HG03159 (cell line): ENCODE measurements around the gene RADX.

Source experiments
- ATAC-seq: cut with Tn5 transposase; IDR thresholded peaks from one replicate; pipeline ENCODE4 v1.9.1; 2021; ENCODE audit warnings: mild to moderate bottlenecking, moderate library complexity; ENCODE audit not compliant: unreplicated experiment

RADX gene

GRCh38 chrX:106684207-106684606 lies 72.4 kb downstream of the RADX start:
- ATAC-seq, result no peak

- ATAC-seq, result no peak
These were observed 80.8 kb downstream of the RADX start for GRCh38 chrX:106692425-106693065.

DNA sequence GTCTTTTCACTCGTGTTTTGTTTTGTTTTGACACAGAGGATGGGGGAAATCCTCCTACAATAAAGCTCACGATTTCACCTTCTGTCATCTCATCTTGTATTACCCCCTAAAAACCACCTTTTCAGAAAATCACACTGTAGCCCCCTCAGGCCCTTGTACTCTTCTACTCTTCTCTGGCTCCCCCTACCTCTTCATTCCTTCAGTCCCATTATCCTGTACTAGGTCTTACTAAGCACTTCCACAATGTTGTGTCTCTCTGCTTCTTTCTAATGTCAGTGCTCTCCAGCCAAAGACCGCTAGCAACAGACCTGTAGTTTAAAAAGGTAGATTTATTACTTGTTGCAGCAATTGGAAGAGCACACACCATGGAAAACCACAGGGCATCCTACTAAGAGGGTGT lies 84.7 kb downstream of the RADX start:
- no peak for ATAC-seq

DNA sequence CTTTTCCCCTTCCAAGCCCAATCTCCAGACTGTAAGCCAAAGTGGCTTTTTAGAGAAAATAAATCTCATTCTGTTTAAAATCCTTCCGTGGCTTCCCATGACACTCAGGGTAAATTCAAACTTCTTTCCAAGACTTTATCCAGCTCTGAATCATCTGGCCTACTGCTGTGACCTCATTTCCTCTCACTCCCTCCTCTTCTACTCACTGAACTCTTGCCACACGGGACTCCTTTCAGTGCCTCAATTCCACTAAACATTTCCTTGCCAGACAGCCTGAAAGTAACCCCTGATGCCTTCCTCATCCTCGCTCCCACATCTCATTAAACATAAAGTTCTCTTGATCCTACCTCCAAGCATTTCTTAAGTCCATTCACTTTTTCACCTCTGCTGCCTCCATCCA lies 86.9 kb downstream of the RADX start:
- ATAC-seq, result no peak

GRCh38 chrX:106702636-106703035 lies 90.9 kb downstream of the RADX start:
- no peak for ATAC-seq

DNA sequence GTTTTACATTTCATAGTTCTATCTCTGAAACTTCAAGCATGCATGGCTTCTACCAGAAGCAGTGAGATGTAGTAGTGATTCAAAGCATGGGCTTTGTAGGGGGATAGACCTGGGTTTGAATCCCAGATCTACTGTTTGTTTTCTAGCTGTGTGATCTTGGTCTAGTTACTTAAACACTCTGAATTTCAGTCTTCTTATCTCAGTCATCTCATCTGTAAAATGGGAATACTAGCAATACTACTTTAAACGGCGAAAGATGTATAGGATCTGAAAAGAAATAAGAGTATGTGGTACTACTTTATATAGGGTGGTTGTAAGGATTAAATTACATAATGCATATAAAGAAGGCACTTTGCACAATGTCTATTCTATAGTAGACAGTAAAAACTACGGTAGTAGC lies 94.7 kb downstream of the RADX start:
- ATAC-seq, result no peak

GRCh38 chrX:106707771-106708454 lies 96.1 kb downstream of the RADX start:
- no peak for ATAC-seq

DNA sequence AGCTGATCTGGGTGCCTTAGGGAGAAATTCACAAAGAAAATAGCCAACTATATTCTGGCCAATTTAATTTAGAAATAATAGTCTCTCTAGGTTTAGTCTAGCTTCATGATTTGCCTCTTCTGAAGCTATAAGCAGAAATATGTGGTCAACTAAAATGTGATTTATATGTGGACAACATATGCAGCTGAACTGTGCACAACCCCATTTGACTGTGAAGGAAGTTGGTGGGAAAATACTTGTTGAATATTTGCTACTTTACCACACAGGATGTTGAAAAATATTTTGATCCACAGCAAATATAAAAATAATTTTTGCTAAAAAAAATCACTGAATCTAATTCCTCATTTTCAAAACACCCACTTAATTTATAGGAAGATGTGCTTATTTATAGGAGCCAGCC lies 99.0 kb downstream of the RADX start:
- ATAC-seq, result no peak

DNA sequence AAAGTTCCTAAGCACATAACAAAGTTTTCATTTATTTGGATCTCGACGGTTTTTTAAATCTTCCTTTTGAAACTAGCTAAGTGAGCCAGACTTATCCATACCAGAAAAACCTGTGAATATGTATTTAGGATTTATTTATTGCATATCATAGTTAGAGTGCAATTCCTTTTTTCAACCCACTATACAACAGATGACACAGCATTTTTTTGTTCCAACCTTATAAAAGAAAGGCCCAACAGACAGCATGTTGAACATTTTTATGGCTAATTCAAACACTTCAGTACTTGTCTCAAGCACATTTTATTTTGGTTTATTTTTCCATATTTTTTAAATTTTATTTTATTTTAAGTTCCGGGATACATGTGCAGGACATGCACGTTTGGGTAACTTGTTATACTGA lies 99.6 kb downstream of the RADX start:
- ATAC-seq, result no peak

- ATAC-seq, result no peak
These were observed 104.2 kb downstream of the RADX start for GRCh38 chrX:106716004-106716403.

- ATAC-seq, result no peak
These were observed 104.7 kb downstream of the RADX start for GRCh38 chrX:106716463-106716862.

GRCh38 chrX:106718709-106719108 lies 106.9 kb downstream of the RADX start:
- no peak for ATAC-seq

DNA sequence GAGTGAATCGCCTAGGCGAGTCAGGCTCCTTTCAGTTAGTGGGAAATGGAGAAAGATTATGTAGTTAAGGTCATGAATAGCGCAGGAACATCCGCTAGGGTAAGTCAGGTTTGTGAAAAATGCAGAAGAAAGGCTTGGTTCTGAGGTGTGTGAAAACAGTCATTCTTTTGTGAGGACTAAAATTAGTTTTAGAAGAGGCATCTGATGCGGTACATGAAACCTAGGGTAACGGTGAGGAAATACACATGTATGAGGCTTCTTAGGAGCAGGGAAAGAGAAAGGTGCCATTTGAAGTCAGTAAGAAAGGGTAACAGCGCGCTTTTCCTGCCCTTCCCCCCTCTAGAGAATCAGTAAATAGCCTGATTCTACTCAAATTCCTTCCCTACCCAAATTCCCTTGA lies 114.2 kb downstream of the RADX start:
- ATAC-seq, result no peak

GRCh38 chrX:106726485-106727437 lies 115.0 kb downstream of the RADX start, which contains the start of gene RNF128:
RNF128 (plus strand) TSS chrX:106726701; CDS start chrX:106726914, 213 bp downstream.
- ATAC-seq, result no peak

DNA sequence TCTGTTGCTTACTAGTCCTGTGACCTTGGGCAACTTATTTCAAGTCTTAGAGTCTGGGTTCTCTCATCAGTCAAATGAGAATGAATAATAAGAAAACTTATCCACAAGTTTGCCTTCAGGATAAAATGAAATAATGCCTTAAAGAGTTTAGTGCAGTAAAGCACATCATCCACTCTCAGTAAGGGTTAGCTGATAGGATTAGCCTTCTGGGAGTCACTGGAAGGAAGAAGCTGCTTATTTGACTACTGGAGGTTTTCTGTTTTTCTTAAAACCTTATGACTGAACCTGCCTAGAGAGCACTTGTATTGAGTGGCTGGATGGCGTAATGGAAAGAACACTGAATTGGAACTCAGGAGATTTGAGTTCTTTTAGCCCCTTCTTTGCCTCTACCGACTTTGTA lies 116.6 kb downstream of the RADX start:
- ATAC-seq, result no peak
